Activated CD8-positive, alpha-beta memory T cell treated with anti-CD3 and anti-CD28 coated beads, Interleukin-2, amount 50 U/mL, for 24 hours (primary cell): Measurements from ENCODE around the gene FAM174B.

Experiments
- DNase-seq: peaks from one replicate; pipeline ENCODE4 v3.0.0-alpha.2; 2020; ENCODE audit errors: extremely low read depth

Gene FAM174B

GRCh38 chr15:92655178-92655995, at the start of gene FAM174B:
Gene FAM174B, minus strand, starts transcription at chr15:92655775.
- no peak for DNase-seq

DNA sequence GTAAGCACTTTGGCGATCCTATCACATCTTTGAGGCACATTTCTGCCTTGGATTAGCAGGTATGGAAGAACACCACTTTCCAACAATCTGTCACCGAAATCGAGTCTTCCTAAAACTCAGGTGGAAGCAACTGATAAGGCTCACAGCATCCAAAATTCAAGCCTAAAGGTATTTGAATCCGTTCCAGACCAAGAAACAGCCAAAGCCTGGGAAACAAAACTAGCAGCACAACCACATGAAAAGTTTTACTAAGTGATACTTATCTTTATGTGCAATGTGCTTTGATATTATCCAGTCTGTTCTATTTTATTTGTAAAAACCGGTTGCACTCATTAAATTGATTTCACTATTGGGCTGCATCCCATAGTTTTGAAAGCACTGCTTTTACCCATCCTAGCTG, 40.5 kb upstream of the FAM174B start:
- DNase-seq: no peak

DNA sequence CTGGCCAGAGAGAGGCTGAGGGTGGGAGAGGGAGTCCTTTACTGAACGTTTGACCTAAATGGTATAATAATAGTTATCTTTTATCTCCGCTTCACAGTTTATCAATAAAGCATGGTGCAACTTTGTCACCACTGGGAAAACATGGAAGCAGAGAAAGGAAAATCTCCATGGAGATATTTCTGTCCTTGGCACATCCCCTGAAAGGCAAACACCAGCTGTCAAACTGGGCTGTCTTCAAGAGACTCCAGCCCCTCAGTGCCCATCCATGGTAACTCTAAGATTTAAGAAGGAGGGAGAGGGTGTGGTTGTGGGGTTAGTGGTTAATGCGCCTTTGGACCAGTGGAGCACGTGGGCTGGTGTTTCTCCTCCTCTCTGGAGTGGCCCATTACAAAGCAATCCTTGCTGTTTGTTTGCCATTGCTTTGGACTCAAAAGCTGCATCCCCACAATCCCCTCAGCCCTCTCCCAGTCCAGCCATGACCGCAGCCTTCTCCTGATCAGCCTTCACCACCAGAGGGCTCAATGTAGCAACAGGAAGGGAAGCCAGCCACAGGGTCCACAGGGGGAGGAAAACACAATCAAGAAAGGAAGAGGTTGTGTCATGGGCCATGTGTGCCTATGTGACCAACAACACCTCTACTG, 38.2 kb upstream of the FAM174B start:
- no peak for DNase-seq

DNA sequence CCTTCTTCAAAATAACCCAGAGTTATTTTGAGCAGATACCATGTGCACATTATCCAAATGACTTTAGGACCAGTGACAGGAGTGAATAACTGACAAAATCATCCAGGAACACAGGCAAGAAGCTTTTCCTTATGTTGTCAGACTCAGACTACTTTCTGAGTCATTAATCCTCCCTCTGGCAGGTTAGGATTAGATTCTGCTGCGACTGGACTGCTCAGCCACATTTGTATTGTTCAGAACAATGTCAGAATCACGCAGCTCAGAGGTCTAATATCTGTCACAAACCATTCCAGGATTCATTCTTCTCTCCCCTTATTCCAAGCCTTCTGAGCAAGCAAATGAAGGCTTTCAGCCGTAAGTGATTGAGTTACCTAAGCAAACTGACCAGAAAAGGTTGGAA, 34.8 kb upstream of the FAM174B start:
- DNase-seq: no peak

DNA sequence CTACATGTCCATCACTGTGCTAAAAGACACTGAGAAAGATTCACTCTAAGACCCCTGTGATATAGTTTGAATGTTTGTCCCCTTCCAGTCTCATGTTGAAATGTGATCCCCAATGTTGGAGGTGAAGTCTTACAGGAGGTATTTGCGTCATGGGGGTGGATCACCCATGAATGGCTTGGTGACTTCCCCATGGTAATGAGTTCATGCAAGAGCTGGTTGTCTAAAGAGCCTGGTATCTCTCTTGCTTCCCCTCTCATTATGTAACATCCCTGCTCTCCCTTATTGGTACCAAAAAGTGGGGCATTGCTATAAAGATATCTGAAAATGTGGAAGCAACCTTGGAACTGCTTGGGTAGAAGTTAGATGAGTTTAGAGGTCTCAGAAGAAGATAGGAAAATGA, 32.2 kb upstream of the FAM174B start:
- no peak for DNase-seq

DNA sequence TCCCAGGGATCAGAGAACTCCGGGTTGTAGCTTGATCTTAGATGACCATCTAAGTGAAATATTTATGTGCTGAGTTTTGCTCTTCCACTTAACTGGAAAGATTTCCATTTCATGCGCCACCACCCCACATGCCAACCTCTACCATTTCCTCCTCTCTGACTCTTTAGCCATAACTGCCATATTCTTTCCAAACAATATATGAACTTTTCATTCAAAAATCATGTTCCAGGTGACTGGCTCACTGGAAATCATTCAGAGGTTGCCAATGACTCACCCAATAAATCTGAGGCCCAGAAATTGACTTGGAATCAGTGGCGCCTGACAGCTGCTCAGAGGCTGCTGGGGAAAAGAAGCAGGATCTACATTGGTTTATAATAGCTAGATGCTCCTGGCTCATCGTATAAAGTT, 31.6 kb upstream of the FAM174B start:
- no peak for DNase-seq

DNA sequence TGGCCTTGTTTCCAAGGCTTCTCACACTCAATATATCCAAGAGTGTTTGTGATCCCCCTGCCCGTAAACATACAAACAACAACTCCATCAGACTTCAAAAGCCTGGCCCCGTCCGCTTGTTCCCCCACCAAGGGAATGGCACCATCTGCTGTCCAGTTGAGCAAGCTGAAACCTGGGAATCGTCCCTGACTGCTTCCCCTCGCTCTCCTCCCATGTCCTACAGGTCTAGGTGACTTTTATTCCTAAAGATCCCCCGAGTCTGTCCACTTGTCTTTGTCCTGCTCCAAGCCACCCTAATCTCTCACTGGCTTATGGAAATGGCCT, 27.9 kb upstream of the FAM174B start:
- no peak for DNase-seq

GRCh38 chr15:92682741-92683510, 27.4 kb upstream of the FAM174B start:
- no peak for DNase-seq

DNA sequence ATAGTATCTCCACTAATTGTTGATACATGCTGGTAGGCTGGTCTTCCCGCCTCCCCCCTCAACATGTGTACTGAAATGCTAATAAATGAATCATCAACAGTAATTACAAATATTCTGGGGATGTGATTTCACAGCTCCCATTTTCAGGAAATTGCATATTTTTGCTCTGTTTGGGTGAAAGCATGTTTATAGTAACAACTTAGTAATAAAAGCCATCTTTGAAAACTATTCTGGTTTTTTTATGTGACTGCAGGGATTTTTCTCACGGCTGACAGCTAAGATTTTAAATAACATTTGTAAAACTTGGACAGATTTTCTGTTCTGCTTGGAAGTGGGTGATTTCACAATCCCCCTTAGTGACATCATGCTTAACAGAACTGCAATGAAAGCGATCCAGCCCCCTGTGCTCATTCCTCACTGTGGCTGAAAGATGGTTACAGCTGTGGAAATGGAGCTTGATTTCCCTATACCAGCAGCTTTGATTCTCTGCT, 25.6 kb upstream of the FAM174B start:
- no peak for DNase-seq

DNA sequence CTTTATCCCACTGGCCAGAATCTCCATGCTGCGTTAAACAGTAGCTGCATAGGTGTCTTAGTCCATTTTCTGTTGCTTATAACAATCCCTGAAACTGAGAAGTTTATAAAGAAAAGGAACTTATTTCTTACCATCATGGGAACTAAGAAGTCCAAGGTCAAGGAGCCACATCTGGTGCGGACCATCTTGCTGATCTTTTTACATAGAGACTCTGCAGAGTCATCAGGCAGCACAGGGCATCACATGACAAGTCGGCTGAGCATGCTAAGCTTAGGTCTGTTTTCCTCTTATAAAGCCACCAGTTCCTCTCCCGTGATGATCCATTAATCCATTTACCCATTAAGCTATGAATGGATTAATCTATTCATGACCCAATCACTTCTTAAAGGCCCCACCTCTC, 22.4 kb upstream of the FAM174B start:
- DNase-seq: no peak

- DNase-seq: no peak
Observed at GRCh38 chr15:92676561-92676960, 21.0 kb upstream of the FAM174B start.

GRCh38 chr15:92675485-92675884, 19.9 kb upstream of the FAM174B start:
- no peak for DNase-seq

- DNase-seq: no peak
Observed at GRCh38 chr15:92674347-92674746, 18.8 kb upstream of the FAM174B start.

DNA sequence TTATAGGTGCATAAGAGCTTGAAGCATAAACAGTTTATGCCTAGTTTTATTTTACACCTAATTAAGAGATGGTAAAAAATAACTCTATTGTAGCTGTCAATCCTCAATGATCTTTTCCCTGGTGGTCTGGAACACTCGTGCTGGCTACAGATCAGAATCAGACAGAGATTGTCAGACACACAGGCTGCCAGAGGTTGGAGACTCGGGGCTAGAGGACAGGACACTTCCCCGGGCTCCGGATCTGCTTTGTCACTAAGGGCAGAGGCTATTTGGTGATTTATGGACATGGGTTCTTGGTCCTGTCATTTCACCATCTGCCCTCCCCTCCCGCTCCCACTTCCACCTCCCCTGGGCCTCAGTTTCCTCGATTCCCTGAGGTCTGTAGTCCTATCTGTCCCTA, 16.5 kb upstream of the FAM174B start:
- no peak for DNase-seq

DNA sequence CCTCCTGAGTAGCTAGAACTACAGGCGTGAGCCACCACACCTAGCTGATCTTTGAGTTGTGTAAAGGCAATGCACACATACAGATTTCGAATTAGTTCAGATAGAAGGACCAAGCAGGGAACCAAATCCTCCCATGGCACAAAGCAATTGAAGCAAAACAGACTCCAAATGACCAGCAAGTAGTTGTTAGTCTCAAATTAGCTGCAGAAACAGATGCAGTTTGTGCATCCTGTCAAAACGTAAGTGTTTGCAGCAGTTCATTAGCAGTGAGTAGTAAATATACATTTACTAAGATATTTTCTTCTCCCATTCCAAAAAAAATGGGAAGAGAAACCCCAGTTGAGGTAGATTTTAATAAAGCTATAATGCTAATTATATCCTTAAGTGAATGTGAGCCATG, 15.8 kb upstream of the FAM174B start:
- no peak for DNase-seq

GRCh38 chr15:92670621-92671020, 15.0 kb upstream of the FAM174B start:
- DNase-seq: no peak

DNA sequence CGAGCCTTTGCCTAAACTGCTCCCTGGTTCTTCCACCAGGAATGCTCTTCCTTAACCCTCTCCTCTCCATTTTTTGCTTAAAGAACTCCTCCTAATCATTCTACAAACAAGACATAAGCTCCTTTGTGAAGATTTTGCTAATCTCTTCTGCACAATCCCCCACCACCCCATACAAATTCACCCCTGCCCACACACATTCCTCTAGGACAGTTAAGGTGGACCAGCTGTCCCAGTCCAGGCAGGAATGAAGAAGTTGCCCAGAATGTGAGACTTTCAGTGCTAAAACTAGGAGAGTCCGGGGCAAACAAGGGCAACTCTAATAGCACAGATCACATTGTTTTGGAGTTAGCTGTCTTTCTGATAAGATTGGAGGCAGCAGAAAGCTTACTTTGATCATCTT, 13.9 kb upstream of the FAM174B start:
- no peak for DNase-seq

GRCh38 chr15:92668620-92669019, 13.0 kb upstream of the FAM174B start:
- DNase-seq: no peak

DNA sequence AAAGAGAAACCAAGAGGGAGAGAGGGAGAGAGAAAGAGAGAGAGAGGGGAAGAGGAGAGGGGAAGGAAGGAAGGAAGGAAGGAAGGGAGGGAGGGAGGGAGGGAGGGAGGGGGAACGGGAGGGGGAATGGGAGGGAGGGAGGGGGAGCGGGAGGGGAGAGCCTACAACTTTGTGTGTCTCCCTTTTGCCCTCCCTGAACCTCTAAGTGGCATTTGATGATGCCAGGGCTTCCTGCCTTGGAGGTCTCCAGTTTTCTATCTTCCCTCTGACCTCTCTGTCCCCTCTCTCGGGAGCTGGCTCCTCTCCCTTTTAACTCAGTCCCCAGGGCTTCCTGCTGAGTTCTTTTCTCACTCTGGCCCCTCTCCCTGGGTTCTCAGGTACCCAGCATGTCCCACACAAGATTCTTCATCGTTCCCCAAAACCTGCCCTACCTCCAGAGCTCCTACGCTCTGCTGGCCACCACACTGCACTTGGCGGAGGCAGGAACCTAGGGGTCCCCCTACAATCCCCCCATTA, 12.5 kb upstream of the FAM174B start:
- DNase-seq: no peak

DNA sequence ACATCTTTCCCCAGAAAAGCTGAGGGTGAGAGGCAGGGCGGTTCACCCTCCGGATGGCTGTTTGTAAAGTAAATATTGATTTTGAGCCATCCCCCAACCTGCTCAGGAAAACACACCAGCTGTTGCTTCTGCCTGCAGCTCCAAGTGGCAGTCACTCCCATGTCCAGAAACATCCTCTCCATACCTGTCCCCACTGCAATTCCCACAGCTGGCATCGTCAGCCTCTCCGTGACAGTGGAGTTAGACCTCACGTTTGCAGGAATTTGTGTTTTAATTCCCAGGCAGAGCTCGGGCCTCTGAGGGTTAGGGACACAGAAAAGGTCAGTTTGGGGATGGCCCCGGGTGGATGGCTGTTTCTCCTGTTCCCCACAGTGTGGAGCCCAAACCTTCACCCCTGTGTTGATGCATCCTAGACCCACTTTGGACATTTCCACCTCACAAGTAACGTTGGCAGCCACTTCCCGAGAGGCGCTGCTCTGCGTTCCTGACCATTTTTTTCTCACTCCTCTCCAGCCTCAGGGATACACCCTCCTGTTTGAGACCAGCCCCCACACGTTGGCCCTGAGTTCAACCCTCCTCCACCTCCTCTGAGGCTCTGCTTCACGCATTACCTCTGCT, 11.8 kb upstream of the FAM174B start:
- no peak for DNase-seq

GRCh38 chr15:92666780-92667179, 11.2 kb upstream of the FAM174B start:
- DNase-seq: no peak

- no peak for DNase-seq
Observed at GRCh38 chr15:92665100-92665555, 9.6 kb upstream of the FAM174B start.
